Naive B cell (primary cell): ENCODE data around the gene RSPO4. TPM values are rescaled to one million over a fixed set of nuclear protein-coding genes. Genes with fewer than 3 reads are reported as not detected.

Experiments
- ATAC-seq, 2 donors: fragments of 150-1000 bp; cut with Tn5 transposase; 2 replicates each; pipeline ENCODE4 v1.10.0; 2021; ENCODE audit warnings: low read depth in 2 of 2, mild to moderate bottlenecking in 2 of 2, moderate library complexity in 2 of 2
- DNase-seq: peaks from one replicate; pipeline ENCODE4 v3.0.0; 2022
- H3K27ac Mint-ChIP-seq, 6 donors: one replicate each; pipeline ENCODE4 v1.8.0; 2020 to 2022; ENCODE audit warnings: mild to moderate bottlenecking in 6 of 6, mixed read lengths in 6 of 6, moderate library complexity in 5 of 6, inconsistent platforms in 2 of 6
- H3K27me3 Mint-ChIP-seq, 3 donors: one replicate each; pipeline ENCODE4 v1.8.0; 2021 to 2022; ENCODE audit warnings: mixed read lengths in 3 of 3, mild to moderate bottlenecking in 1 of 3
- H3K36me3 Mint-ChIP-seq, 2 donors: one replicate each; pipeline ENCODE4 v1.8.0; 2020 to 2022; ENCODE audit warnings: mixed read lengths in 2 of 2, inconsistent platforms in 1 of 2, mild to moderate bottlenecking in 1 of 2
- H3K4me1 Mint-ChIP-seq, 3 donors: one replicate each; pipeline ENCODE4 v1.8.0; 2020 to 2022; ENCODE audit warnings: mixed read lengths in 3 of 3, inconsistent platforms in 1 of 3, mild to moderate bottlenecking in 1 of 3, moderate library complexity in 1 of 3
- H3K4me3 Mint-ChIP-seq, 8 donors: one replicate each; pipeline ENCODE4 v1.8.0; 2020 to 2022; ENCODE audit warnings: mild to moderate bottlenecking in 8 of 8, mixed read lengths in 8 of 8, moderate library complexity in 8 of 8, inconsistent platforms in 2 of 8
- H3K9me3 Mint-ChIP-seq, 7 donors: one replicate each; pipeline ENCODE4 v1.8.0; 2020 to 2022; ENCODE audit warnings: mixed read lengths in 7 of 7, mild to moderate bottlenecking in 5 of 7, inconsistent platforms in 2 of 7, moderate library complexity in 1 of 7
- polyA plus RNA-seq, 6 donors: library from polyadenylated mRNA; unstranded; fragments of 300-500 nt; fragmentation: Illumina TruSeq; gene quantifications; one replicate each; pipeline ENCODE4 v1.2.3, GENCODE V29; 2021; ENCODE audit warnings: low read depth in 6 of 6

RSPO4 gene
- polyA plus RNA-seq, 6 donors from 2014 or later: not detected

DNA sequence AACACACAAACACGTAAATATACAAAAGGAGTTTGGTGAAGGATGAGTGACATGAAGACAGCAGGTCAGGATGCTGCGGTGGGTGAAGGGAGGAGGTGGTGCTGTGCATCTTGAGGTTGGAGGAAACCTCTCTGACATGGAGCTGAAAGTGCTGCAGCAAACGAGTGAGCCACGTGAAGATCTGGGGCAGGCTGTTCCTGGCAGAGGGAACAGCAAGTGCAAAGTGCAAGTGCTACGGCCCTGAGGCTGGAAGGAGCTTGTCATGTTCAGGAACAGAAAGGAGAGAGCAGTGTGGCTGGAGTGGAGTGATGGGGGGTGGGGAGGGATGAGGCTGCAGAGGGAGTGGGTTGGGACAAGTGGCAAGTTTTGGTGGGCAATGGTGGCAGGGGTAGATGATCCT is 61.2 kb downstream of the RSPO4 start:
- DNase-seq: no peak

DNA sequence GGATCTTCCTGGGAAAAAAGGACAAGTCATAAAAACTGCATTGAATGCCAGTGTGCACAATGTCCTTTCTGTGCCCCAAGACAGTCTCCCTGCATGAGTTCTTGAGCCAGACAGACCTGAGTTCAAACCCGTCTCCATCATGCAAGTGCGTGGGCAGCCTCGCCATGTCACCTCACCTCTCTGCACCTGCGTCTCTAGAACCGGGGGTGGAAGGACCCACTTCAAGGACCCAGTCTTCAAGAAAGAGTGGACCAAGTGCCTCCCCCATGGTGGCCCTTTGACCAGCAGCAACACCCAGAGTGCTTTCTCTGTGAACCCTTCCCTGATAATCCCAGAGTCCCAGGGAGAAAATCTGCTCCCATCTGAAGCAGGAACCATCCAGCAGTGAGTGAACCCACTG is 62.5 kb downstream of the RSPO4 start:
- ATAC-seq (no peak), DNase-seq (no peak)
- no peaks in the 10 kb centered on the region for H3K4me1 Mint-ChIP-seq
- H3K4me3 Mint-ChIP-seq: no peak overlapping the region
- peaks cover 0 to 2% (median 0%) of the 10 kb centered on the region in 7 donors for H3K9me3 Mint-ChIP-seq
- no peak overlapping the region for H3K27ac Mint-ChIP-seq
- H3K36me3 Mint-ChIP-seq: no peaks in the 10 kb centered on the region
- H3K27me3 Mint-ChIP-seq: peaks cover 7 to 23% (median 10%) of the 10 kb centered on the region in 3 donors

More for the DNA sequence above, 61.2 kb downstream of the RSPO4 start:
- H3K27me3 Mint-ChIP-seq: peaks cover 8 to 25% (median 19%) of the 10 kb centered on the region in 3 donors
- H3K9me3 Mint-ChIP-seq: peaks cover 0 to 2% (median 0%) of the 10 kb centered on the region in 7 donors
- ATAC-seq: no peak
- no peaks in the 10 kb centered on the region for H3K4me1 Mint-ChIP-seq
- no peak overlapping the region for H3K4me3 Mint-ChIP-seq
- no peak overlapping the region for H3K27ac Mint-ChIP-seq
- no peaks in the 10 kb centered on the region for H3K36me3 Mint-ChIP-seq

DNA sequence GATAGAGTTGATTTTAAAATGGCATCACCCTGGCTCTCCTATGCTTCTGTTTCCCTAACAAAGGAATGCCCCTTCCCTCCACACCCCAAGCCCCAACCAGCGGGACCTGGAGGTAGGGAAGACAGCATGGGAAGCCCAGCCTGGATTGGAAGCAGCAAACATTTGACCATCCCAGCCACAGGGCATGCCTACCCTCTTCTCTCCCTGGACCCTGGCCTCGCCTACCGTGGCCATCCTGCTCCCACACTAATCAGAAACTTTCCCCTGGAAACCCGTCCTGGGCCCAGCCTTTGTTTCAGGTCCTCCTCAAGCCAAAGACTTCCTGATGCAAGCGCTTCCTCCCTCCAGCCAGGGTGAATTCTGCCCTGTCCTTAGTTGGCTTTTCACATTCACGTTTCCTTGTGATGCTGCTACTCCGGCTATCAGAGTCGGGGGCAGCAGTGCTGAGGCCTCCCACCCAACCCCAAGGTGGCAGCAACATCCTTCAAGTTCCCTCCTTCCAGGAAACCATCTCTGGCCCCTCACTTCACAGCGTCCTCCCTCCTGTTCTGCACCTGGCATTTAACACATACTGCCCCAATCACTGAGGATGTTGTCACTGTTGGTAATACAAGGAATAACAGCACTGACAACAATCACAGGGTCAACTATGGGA is 67.8 kb downstream of the RSPO4 start:
- no peaks in the 10 kb centered on the region for H3K4me1 Mint-ChIP-seq
- peaks cover 0 to 17% (median 15%) of the 10 kb centered on the region in 3 donors for H3K27me3 Mint-ChIP-seq
- H3K36me3 Mint-ChIP-seq: peaks cover 6 to 15% of the 10 kb centered on the region in 2 donors
- ATAC-seq: no peak
- DNase-seq: no peak
- H3K4me3 Mint-ChIP-seq: peak overlapping the region in 1 of 8 donors; percentile 42
- no peak overlapping the region for H3K27ac Mint-ChIP-seq
- H3K9me3 Mint-ChIP-seq: peaks cover 9 to 33% (median 14%) of the 10 kb centered on the region in 7 donors

DNA sequence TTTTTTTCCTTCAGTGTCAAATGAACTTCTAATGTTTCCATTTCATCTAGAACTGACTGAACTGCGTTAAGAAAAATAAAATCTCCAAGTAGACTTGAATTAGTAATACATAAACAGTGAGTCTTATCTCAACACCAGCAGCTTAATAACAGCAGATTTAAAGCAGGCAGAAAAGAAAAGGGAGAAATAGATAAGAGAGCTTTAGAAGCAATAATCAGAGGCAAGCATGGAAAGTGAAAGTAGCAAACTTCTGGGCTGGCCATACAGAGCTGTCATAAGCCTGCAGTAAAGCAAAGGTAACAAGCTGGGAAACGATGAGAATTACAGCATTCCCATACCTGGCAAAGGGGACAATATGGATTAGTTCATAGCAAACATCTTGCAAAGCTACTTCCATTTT is 69.1 kb downstream of the RSPO4 start:
- H3K4me3 Mint-ChIP-seq: no peak overlapping the region
- peak overlapping the region in 1 of 6 donors; percentile 46 for H3K27ac Mint-ChIP-seq
- DNase-seq (no peak), ATAC-seq (no peak)
- no peaks in the 10 kb centered on the region for H3K4me1 Mint-ChIP-seq
- peaks cover 9 to 33% (median 14%) of the 10 kb centered on the region in 7 donors for H3K9me3 Mint-ChIP-seq
- peaks cover 6 to 15% of the 10 kb centered on the region in 2 donors for H3K36me3 Mint-ChIP-seq
- peaks cover 3 to 17% (median 11%) of the 10 kb centered on the region in 3 donors for H3K27me3 Mint-ChIP-seq

DNA sequence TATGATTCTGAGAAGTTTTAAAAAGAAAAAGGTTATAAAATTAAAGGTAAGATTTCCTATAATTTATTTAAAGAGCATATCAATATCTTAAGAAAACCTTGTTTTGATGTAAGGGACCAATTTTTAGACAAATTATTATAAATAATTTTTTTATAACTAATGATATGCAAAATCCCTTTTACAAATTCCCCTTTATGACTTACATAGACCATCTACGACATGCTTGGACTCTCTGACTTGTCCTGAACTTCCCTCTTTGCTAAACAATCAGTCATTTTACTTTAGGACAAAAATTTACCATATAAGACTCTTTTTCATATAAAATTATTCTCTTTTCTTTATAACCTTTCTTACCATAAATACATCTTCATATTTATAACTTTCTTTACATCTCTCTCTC is 70.7 kb downstream of the RSPO4 start:
- peaks cover 17 to 29% (median 22%) of the 10 kb centered on the region in 3 donors for H3K27me3 Mint-ChIP-seq
- ATAC-seq (no peak), DNase-seq (no peak)
- H3K4me3 Mint-ChIP-seq: no peak overlapping the region
- H3K36me3 Mint-ChIP-seq: peaks cover 6 to 15% of the 10 kb centered on the region in 2 donors
- no peak overlapping the region for H3K27ac Mint-ChIP-seq
- H3K4me1 Mint-ChIP-seq: no peaks in the 10 kb centered on the region
- peaks cover 7 to 33% (median 14%) of the 10 kb centered on the region in 7 donors for H3K9me3 Mint-ChIP-seq

DNA sequence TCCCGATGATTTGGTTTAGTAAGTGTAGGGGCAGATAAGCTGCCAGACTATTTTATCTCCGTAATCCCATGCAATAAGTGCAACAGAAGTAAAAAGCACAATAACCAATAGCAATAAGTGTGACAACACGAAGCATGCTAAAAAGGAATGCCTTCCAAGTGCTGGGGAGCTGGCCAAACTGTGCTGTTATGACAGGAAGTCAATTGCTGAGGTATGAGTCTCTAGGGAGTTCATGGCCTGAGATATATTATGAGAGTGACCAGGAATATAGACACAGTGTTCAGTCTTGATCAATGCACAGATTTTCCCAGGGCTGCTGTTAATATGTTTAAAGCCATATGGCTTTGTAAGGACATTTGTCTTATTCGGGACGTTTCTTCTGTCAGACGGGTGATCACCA is 75.4 kb downstream of the RSPO4 start:
- no peak for ATAC-seq
- Mint-ChIP-seq H3K4me1 (no peaks in the 10 kb centered on the region), H3K4me3 (no peak overlapping the region), H3K27me3 (peaks cover 18 to 40% (median 30%) of the 10 kb centered on the region in 3 donors), H3K27ac (no peak overlapping the region), H3K36me3 (peaks cover 3 to 10% of the 10 kb centered on the region in 2 donors), H3K9me3 (peaks cover 7 to 21% (median 8%) of the 10 kb centered on the region in 7 donors)
- no peak for DNase-seq

DNA sequence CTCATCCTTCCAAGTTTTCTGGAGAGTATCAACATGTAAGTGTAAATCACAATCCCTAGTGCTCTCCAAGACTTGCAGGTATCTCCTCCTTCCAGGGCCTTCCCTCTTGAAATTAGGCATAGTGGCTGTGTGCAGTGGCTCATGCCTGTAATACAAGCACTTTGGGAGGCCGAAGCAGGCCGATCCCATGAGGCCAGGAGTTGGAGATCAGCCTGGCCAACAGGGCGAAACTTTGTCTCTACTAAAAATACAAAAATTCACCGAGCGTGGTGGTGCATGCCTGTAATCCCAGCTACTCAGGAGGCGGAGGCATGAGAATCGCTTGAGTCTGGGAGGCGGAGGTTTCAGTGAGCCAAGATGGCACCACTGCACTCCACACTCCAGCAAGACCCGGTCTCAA is 76.6 kb downstream of the RSPO4 start:
- Mint-ChIP-seq H3K27me3 (peaks cover 18 to 43% (median 32%) of the 10 kb centered on the region in 3 donors), H3K36me3 (no peaks in the 10 kb centered on the region), H3K4me1 (no peaks in the 10 kb centered on the region), H3K4me3 (no peak overlapping the region), H3K9me3 (peaks cover 0 to 10% (median 2%) of the 10 kb centered on the region in 7 donors), H3K27ac (no peak overlapping the region)
- ATAC-seq (no peak), DNase-seq (no peak)

DNA sequence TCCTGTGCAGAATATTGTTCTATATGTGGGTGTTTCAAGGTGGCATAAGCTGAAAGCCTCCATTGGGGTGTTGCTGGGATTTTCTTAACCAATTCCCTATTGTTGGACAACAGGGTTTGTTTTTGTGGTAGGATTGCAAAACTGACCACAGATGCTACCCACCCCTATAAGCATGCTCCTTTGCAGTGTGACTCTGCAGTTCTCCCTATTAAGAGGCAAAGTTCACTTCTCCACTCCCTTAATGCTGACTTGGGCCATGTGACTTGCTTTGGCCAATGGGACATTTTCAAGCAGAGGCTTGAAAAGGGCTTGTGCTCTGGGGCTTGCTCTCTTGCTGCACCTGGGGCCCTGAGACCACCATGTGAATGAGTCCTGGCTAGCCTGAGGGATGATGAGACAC is 77.5 kb downstream of the RSPO4 start:
- H3K4me3 Mint-ChIP-seq: no peak overlapping the region
- H3K27me3 Mint-ChIP-seq: peaks cover 19 to 43% (median 32%) of the 10 kb centered on the region in 3 donors
- no peak overlapping the region for H3K27ac Mint-ChIP-seq

DNA sequence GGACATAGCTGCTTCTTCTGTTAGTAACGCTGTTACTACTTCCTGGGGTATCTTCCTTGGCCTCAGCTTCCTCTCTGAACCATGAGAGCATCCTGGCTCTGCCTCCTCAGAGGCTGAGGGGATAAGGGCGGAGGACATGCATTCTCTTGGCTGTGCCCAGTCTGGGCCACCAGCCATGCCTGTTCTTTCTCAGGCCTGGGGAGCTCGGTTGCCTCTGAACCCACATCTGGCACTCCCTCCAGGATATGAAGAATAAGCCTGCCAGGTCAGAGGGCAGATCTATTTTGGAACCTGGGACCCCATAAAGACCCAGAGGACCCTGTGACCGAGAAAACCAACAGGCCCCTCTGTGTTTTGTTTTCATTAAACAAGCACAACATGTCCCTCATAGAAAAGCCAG is 79.3 kb downstream of the RSPO4 start:
- H3K9me3 Mint-ChIP-seq: peaks cover 0 to 6% (median 0%) of the 10 kb centered on the region in 7 donors
- H3K27me3 Mint-ChIP-seq: peaks cover 19 to 34% (median 32%) of the 10 kb centered on the region in 3 donors
- H3K4me1 Mint-ChIP-seq: no peaks in the 10 kb centered on the region
- no peak for DNase-seq
- no peak for ATAC-seq
- no peak overlapping the region for H3K4me3 Mint-ChIP-seq
- no peak overlapping the region for H3K27ac Mint-ChIP-seq
- H3K36me3 Mint-ChIP-seq: no peaks in the 10 kb centered on the region

More for the DNA sequence above, 77.5 kb downstream of the RSPO4 start:
- H3K36me3 Mint-ChIP-seq: no peaks in the 10 kb centered on the region
- DNase-seq (no peak), ATAC-seq (no peak)
- no peaks in the 10 kb centered on the region for H3K4me1 Mint-ChIP-seq
- peaks cover 0 to 6% (median 0%) of the 10 kb centered on the region in 7 donors for H3K9me3 Mint-ChIP-seq

DNA sequence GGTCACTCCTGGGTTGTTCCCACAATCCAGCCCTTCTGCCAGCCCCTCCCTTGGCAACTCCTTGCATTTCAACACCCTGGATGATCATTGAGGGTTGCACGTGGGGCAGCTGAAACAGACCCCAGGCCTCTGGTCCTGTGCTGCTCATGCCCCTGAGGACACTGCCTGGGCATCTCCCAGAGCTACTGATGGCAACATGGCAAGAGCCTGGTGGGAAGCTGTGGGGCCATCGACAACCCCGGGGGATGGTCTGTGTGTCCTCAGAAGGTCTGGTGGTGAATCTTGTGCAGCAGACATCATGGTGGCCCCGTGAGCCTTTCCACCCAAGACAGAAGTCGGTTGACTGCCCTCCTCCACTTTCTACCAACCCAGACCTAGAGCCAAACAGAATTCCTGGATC is 81.0 kb downstream of the RSPO4 start:
- Mint-ChIP-seq H3K27ac (no peak overlapping the region), H3K4me1 (peaks cover 0 to 2% (median 0%) of the 10 kb centered on the region in 3 donors)

DNA sequence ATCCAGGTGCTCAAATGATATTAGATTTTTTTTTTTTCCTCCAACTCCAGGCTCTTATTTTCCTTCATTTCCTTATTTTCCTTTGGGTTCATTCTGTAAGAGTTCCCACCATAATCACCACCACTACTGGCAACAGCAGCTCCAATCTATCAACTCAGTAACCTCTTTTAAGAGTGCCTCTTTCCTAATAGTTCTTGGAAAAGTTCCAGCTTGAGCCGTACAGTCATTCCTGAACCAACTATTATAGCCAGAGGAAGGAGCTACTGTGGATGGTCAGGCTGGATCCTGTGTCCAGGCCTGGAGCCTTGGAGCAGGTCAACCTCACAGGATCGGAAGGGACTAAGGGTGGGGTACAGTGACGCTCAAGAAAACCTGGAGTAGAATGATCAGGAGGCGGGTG is 81.8 kb downstream of the RSPO4 start:
- no peak for DNase-seq
- Mint-ChIP-seq H3K9me3 (peaks cover 0 to 6% (median 0%) of the 10 kb centered on the region in 7 donors), H3K4me1 (peaks cover 0 to 2% (median 0%) of the 10 kb centered on the region in 3 donors)

More for the DNA sequence above, 81.0 kb downstream of the RSPO4 start:
- ATAC-seq (no peak), DNase-seq (no peak)
- Mint-ChIP-seq H3K9me3 (peaks cover 0 to 6% (median 0%) of the 10 kb centered on the region in 7 donors), H3K27me3 (peaks cover 6 to 27% (median 16%) of the 10 kb centered on the region in 3 donors), H3K36me3 (no peaks in the 10 kb centered on the region), H3K4me3 (no peak overlapping the region)

DNA sequence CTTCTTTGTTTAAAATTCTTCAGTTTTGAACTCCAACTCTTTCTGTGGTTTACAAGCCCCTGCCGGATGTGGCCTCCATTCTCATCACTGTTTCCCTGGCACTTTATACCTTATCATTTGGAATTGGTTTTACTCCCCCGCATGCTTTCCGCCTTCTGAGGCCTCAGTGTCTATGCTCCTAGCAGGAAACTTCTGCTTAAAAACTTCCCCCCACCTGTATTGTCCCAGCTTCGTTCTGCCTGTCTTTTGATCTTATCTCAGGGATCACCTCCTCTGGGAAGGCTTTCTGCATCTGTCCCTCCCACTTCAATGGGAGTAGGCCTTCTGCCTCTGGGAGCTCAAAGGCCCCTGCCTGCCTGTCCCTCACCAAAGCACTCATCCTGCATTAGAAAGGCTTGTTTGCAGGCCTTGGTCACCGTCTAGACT is 82.6 kb downstream of the RSPO4 start:
- no peak for ATAC-seq
- peak overlapping the region in 2 of 6 donors; percentile 27 to 29 for H3K27ac Mint-ChIP-seq

More for the DNA sequence above, 81.8 kb downstream of the RSPO4 start:
- Mint-ChIP-seq H3K27ac (no peak overlapping the region), H3K36me3 (no peaks in the 10 kb centered on the region), H3K4me3 (no peak overlapping the region), H3K27me3 (peaks cover 8 to 25% (median 11%) of the 10 kb centered on the region in 3 donors)
- ATAC-seq: no peak

DNA sequence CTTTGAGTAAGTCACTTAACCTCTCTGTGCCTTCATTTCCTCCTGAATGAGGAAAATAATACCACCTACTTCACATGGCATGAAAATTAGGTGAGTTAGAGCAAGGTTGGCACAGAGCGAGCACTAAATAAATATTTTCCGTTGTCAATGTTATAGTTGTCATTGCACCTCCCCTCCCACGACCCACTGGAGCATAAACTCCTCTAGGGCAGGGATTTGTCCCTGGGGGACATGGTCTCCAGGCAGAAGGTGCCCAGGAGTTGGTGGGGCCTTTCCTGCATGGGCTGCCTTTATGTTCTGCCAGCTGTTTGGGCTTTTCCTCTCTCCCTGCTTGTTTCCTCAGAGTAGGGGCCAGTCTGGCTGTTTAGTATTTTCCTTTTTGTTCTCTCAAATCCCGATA is 84.7 kb downstream of the RSPO4 start:
- H3K27ac Mint-ChIP-seq: no peak overlapping the region

More for the DNA sequence above, 82.6 kb downstream of the RSPO4 start:
- H3K36me3 Mint-ChIP-seq: no peaks in the 10 kb centered on the region
- H3K4me3 Mint-ChIP-seq: peak overlapping the region in 2 of 8 donors; percentile 47 to 83
- H3K9me3 Mint-ChIP-seq: peaks cover 0 to 6% (median 0%) of the 10 kb centered on the region in 7 donors
- H3K4me1 Mint-ChIP-seq: peaks cover 0 to 2% (median 0%) of the 10 kb centered on the region in 3 donors
- H3K27me3 Mint-ChIP-seq: peaks cover 16 to 29% (median 16%) of the 10 kb centered on the region in 3 donors
- no peak for DNase-seq

DNA sequence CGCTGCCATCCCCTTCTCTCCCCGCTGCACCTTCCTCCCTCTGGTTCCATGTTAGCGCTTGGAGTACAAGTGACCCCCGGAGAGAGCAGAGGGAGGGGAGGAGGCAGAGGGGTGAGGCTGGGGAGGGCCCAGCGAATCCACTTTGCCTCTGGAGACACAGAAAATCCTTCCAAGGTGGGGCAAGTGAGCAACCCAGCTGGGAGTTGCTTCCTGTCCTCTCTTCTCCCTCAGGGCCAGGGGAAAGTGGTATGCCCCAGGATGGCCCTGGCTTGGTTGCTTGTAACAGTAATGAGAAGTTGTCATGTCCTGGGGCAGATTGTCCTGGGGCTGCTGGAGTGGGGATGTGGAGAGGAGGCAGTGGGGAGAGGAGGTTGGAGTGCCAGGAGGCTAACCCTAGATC is 85.3 kb downstream of the RSPO4 start:
- Mint-ChIP-seq H3K27ac (no peak overlapping the region), H3K4me3 (no peak overlapping the region), H3K4me1 (peaks cover 0 to 2% (median 0%) of the 10 kb centered on the region in 3 donors), H3K9me3 (peaks cover 0 to 6% (median 0%) of the 10 kb centered on the region in 7 donors), H3K36me3 (no peaks in the 10 kb centered on the region), H3K27me3 (peaks cover 21 to 49% (median 40%) of the 10 kb centered on the region in 3 donors)
- ATAC-seq (no peak), DNase-seq (no peak)

More for the DNA sequence above, 84.7 kb downstream of the RSPO4 start:
- DNase-seq (no peak), ATAC-seq (no peak)
- H3K4me1 Mint-ChIP-seq: peaks cover 0 to 2% (median 0%) of the 10 kb centered on the region in 3 donors
- peaks cover 0 to 6% (median 0%) of the 10 kb centered on the region in 7 donors for H3K9me3 Mint-ChIP-seq
- no peaks in the 10 kb centered on the region for H3K36me3 Mint-ChIP-seq
- no peak overlapping the region for H3K4me3 Mint-ChIP-seq
- H3K27me3 Mint-ChIP-seq: peaks cover 21 to 49% (median 37%) of the 10 kb centered on the region in 3 donors
